B cell (primary cell): ENCODE data around the gene MEGF8. TPM values are rescaled to one million over a fixed set of nuclear protein-coding genes. Genes with fewer than 3 reads are reported as not detected.
A peak's percentile ranks its signal among the peaks of the same experiment; 100 is the strongest.

ENCODE experiments used
- ATAC-seq: fragments of 200-7000 bp; cut with Tn5 transposase; one replicate; pipeline ENCODE4 v1.10.0; 2021; ENCODE audit warnings: low read depth, mild to moderate bottlenecking, moderate number of reproducible peaks, moderate library complexity
- CTCF ChIA-PET: fragments of 350-600 bp; sonication (Branson Sonifier 250); formaldehyde crosslinking; loops from one replicate; lab custom pipeline; 2021; ENCODE audit warnings: antibody characterized with exemption, inconsistent platforms; lab: Charles Lee
- POLR2A ChIA-PET: fragments of 350-600 bp; sonication (Branson Sonifier 250); formaldehyde crosslinking; loops from one replicate; lab custom pipeline; 2021; ENCODE audit warnings: antibody characterized with exemption; lab: Charles Lee
- DNase-seq: peaks from one replicate; pipeline ENCODE4 v3.0.0; 2013
- H2AFZ ChIP-seq: 2 replicates; pipeline ENCODE4 v1.6.1; 2012; ENCODE audit warnings: mild to moderate bottlenecking, low read depth, low read length; ENCODE audit not compliant: insufficient read depth, poor library complexity, severe bottlenecking
- H3K27ac ChIP-seq, 2 donors: 1 replicate in 1 of 2; 2 replicates in 1 of 2; pipeline ENCODE4 v1.5.1; 2012 to 2013; ENCODE audit warnings: low read length in 2 of 2, mild to moderate bottlenecking in 2 of 2, moderate library complexity in 1 of 2
- H3K27me3 ChIP-seq, 4 experiments: fragments of 200-600 bp in 1 of 4; sonication (generic) in 1 of 4; replicated peaks in 1 of 4; 1 replicate in 2 of 4; 2 replicates in 2 of 4; pipeline versions ENCODE4 v1.6.1 to v1.7.0; 2013 to 2016; ENCODE audit warnings: low read length in 3 of 4, mild to moderate bottlenecking in 2 of 4, mixed read lengths in 1 of 4, moderate library complexity in 1 of 4; ENCODE audit not compliant: insufficient read depth in 4 of 4, control insufficient read depth in 3 of 4; ENCODE audit errors: control extremely low read depth in 1 of 4
- H3K36me3 ChIP-seq, 2 experiments: replicated peaks in 1 of 2; 1 replicate in 1 of 2; 2 replicates in 1 of 2; pipeline versions ENCODE4 v1.6.1 to v1.7.1; 2013; ENCODE audit warnings: low read length in 1 of 2; ENCODE audit not compliant: insufficient read depth in 2 of 2, control insufficient read depth in 1 of 2; ENCODE audit errors: control extremely low read depth in 1 of 2, extremely low read depth in 1 of 2
- H3K4me1 ChIP-seq, 2 donors: fragments of 200-600 bp in 1 of 2; sonication (generic) in 1 of 2; 1 replicate in 1 of 2; 2 replicates in 1 of 2; pipeline versions ENCODE4 v1.5.1 to v1.6.1; 2013 to 2017; ENCODE audit warnings: low read length in 2 of 2; ENCODE audit not compliant: control insufficient read depth in 2 of 2, insufficient read depth in 2 of 2
- H3K4me2 ChIP-seq: replicated peaks from 2 replicates; pipeline ENCODE3; 2012; ENCODE audit warnings: mild to moderate bottlenecking, low read depth, low read length; ENCODE audit not compliant: poor library complexity, severe bottlenecking
- H3K4me3 ChIP-seq, 5 experiments: fragments of 200-600 bp in 1 of 5; sonication (generic) in 1 of 5; 1 replicate in 3 of 5; 2 replicates in 2 of 5; pipeline versions ENCODE4 v1.5.1 to v1.7.0; 2011 to 2016; ENCODE audit warnings: low read length in 4 of 5, mild to moderate bottlenecking in 4 of 5, low read depth in 2 of 5, control low read depth in 1 of 5, moderate library complexity in 1 of 5; ENCODE audit not compliant: insufficient read depth in 1 of 5; ENCODE audit errors: control extremely low read depth in 1 of 5, extremely low read depth in 1 of 5
- H3K79me2 ChIP-seq: fragments of 200-600 bp; sonication (generic); one replicate; pipeline ENCODE4 v1.6.0; 2016; ENCODE audit warnings: low read length; ENCODE audit not compliant: control insufficient read depth, insufficient read depth
- H3K9ac ChIP-seq: fragments of 200-600 bp; sonication (generic); 2 replicates; pipeline ENCODE4 v1.6.1; 2017; ENCODE audit warnings: mild to moderate bottlenecking, low read length, moderate library complexity
- H3K9me3 ChIP-seq, 3 donors: one replicate each; pipeline versions ENCODE4 v1.6.1 to v1.7.1; 2013; ENCODE audit warnings: low read length in 2 of 3; ENCODE audit not compliant: control insufficient read depth in 2 of 3, insufficient read depth in 1 of 3; ENCODE audit errors: control extremely low read depth in 1 of 3
- H4K20me1 ChIP-seq: 2 replicates; pipeline ENCODE4 v1.6.0; 2012; ENCODE audit warnings: mild to moderate bottlenecking, low read length; ENCODE audit not compliant: insufficient read depth, control insufficient read depth, poor library complexity, severe bottlenecking
- H3K27ac Mint-ChIP-seq: one replicate; pipeline ENCODE4 v1.8.0; 2021; ENCODE audit warnings: mixed read lengths
- H3K27me3 Mint-ChIP-seq: one replicate; pipeline ENCODE4 v1.8.0; 2021; ENCODE audit warnings: mixed read lengths
- H3K4me1 Mint-ChIP-seq: one replicate; pipeline ENCODE4 v1.8.0; 2021; ENCODE audit warnings: mixed read lengths
- H3K4me3 Mint-ChIP-seq: one replicate; pipeline ENCODE4 v1.8.0; 2021; ENCODE audit warnings: mixed read lengths
- H3K9me3 Mint-ChIP-seq: one replicate; pipeline ENCODE4 v1.8.0; 2022; ENCODE audit warnings: mixed read lengths; ENCODE audit not compliant: insufficient read depth
- CTCF ChIP-seq: fragments of 200-600 bp; IDR thresholded peaks from one replicate; pipeline ENCODE4 v1.8.0; 2022; ENCODE audit warnings: antibody characterized with exemption, mild to moderate bottlenecking
- EZH2 ChIP-seq: IDR thresholded peaks from 2 replicates; pipeline ENCODE4 v1.6.1; 2012; ENCODE audit warnings: borderline replicate concordance, low read depth, mild to moderate bottlenecking, moderate library complexity, low read length; ENCODE audit not compliant: insufficient read depth, poor library complexity, severe bottlenecking
- WGBS: methylation state at CpG from one replicate; pipeline ENCODE4 v1.1.5; 2013; ENCODE audit warnings: missing lambda C conversion rate; ENCODE audit not compliant: insufficient coverage; 5-methylcytosine and 5-hydroxymethylcytosine counted together
- intact Hi-C: fragments of 100-400 bp; cut with micrococcal nuclease; formaldehyde crosslinking; loops from one replicate; pipeline ENCODE4 v1.10.0; 2022
- polyA plus RNA-seq: library from polyadenylated mRNA; depleted of rRNA; stranded (reverse); fragments of >200 nt; gene quantifications from 2 replicates; pipeline ENCODE4 v1.2.3, GENCODE V29; 2012
- total RNA-seq, 2 donors: library from RNA; stranded (reverse); fragments of 120-200 nt in 1 of 2; gene quantifications; 1 replicate in 1 of 2; 2 replicates in 1 of 2; pipeline versions ENCODE4 v1.2.3 to v1.2.4, GENCODE V29; 2013 to 2022

MEGF8 gene
- total and polyA plus RNA-seq, 2 donors (not counting 1 experiment from before 2014, with no cell fraction given), result 8.2 to 26.5 TPM

GRCh38 chr19:42290523-42291434 lies 34.7 kb upstream of the MEGF8 start:
- Mint-ChIP-seq H3K4me1 (peaks cover 13% of the 10 kb centered on the region), H3K9me3 (no peaks in the 10 kb centered on the region), H3K27me3 (no peaks in the 10 kb centered on the region), H3K27ac (no peak overlapping the region), H3K4me3 (no peak overlapping the region)
- POLR2A ChIA-PET, result no interaction called here
- Histone ChIP-seq H3K27ac (no peak overlapping the region), H3K4me2 (no peak overlapping the region), H3K9me3 (no peaks in the 10 kb centered on the region), H3K36me3 (peaks cover 1 to 78% of the 10 kb centered on the region in 2 experiments), H3K4me3 (no peak overlapping the region), H4K20me1 (peaks cover 32% of the 10 kb centered on the region), H3K9ac (no peak overlapping the region), H3K79me2 (peaks cover 5% of the 10 kb centered on the region), H3K4me1 (peaks cover 6 to 14% of the 10 kb centered on the region in 2 donors), H2AFZ (no peak overlapping the region), H3K27me3 (no peaks in the 10 kb centered on the region)
- peak; percentile 81 for ATAC-seq
- CTCF ChIA-PET, result interaction anchor here (0.7 to 2.6 kb wide), 4 partner anchors 44 to 182 kb away, joined by 3 to 7 read pairs (median 4); partner anchors contain the start of gene POU2F2
- TF ChIP-seq EZH2 (no peak), CTCF (peak; percentile 80)
- intact Hi-C loops, result no loop called here
- WGBS, result 89% methylated on average over 29 of the region's 31 CpGs
- peak; percentile 78 for DNase-seq

GRCh38 chr19:42291435-42291810 lies 34.0 kb upstream of the MEGF8 start:
- no peaks in the 10 kb centered on the region for H3K27me3 ChIP-seq
- ChIA-PET CTCF (interaction anchor here (0.7 to 1.8 kb wide), 3 partner anchors 109 to 183 kb away, joined by 3 to 5 read pairs (median 4); partner anchors contain the start of gene POU2F2), POLR2A (no interaction called here)
- H3K27me3 Mint-ChIP-seq, result no peaks in the 10 kb centered on the region
- H3K4me2 ChIP-seq, result no peak overlapping the region
- H3K4me1 Mint-ChIP-seq, result peaks cover 13% of the 10 kb centered on the region
- DNase-seq (no peak), ATAC-seq (no peak)
- H3K79me2 ChIP-seq, result no peaks in the 10 kb centered on the region
- no peak overlapping the region for H3K27ac ChIP-seq
- H3K9ac ChIP-seq, result no peak overlapping the region
- TF ChIP-seq CTCF, result no peak
- TF ChIP-seq EZH2, result no peak
- peaks cover 1 to 78% of the 10 kb centered on the region in 2 experiments for H3K36me3 ChIP-seq
- peaks cover 28% of the 10 kb centered on the region for H4K20me1 ChIP-seq
- intact Hi-C loops, result no loop called here
- WGBS, result 89% methylated on average over 9 of the region's 9 CpGs
- H3K9me3 Mint-ChIP-seq, result no peaks in the 10 kb centered on the region
- H2AFZ ChIP-seq, result no peak overlapping the region
- no peak overlapping the region for H3K27ac Mint-ChIP-seq
- H3K4me3 ChIP-seq, result no peak overlapping the region
- no peaks in the 10 kb centered on the region for H3K9me3 ChIP-seq
- no peak overlapping the region for H3K4me3 Mint-ChIP-seq
- peaks cover 3 to 14% of the 10 kb centered on the region in 2 donors for H3K4me1 ChIP-seq
